ENCODE data around the gene NEK3. TPM values are rescaled to one million over a fixed set of nuclear protein-coding genes. Genes with fewer than 3 reads are reported as not detected.
A peak's percentile ranks its signal among the peaks of the same experiment; 100 is the strongest.

NEK3 gene
- polyA plus RNA-seq, 3 donors = 5.7 to 13.7 (median 6.1) TPM

DNA sequence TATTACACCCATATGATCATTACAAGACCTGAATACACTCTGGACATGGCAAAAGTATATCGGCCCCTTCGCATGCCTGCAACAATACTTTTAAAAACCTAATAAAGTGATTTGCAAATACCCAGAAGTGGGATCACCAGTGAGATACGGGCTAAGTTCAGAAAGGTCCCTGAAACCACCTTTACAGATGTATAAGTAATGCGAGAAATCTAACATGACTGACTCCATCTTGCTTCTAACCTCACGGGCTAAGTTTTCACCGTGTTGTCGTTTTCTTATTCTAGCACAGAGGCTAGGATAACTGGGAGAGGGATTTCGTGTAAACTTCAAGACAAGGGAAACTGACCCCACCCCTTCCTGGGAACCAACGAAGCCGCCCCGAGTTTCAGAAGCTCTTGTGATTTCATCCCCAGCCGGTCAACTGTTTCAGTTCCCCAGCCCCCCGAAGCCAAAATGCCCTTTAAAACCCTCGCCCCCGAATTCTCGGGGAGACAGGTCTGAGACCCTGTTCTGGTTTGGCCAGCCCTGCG is 703 bp downstream of the NEK3 start:
- Histone ChIP-seq H4K20me1 (ENCODE audit: insufficient read depth, low read length) (no peaks in the 10 kb centered on the region), H3K4me1 (ENCODE audit: control insufficient read depth in 1 of 2, insufficient read depth in 2 of 2, low read length in 2 of 2) (peaks cover 11 to 18% of the 10 kb centered on the region in 2 donors), H2AFZ (ENCODE audit: insufficient read depth, low read depth, low read length, poor library complexity, severe bottlenecking) (peak overlapping the region; percentile 95), H3K36me3 (replicated peaks in 1 of 2; ENCODE audit: control insufficient read depth in 1 of 2, insufficient read depth in 2 of 2, low read length in 2 of 2) (peaks cover 0 to 23% of the 10 kb centered on the region in 2 donors), H3K4me2 (replicated peaks; ENCODE audit: extremely low read depth, low read length, poor library complexity, severe bottlenecking) (peak overlapping the region; percentile 80), H3K79me2 (ENCODE audit: insufficient read depth, low read length) (no peaks in the 10 kb centered on the region), H3K4me3 (replicated peaks in 1 of 3; ENCODE audit: low read depth in 2 of 3, low read length in 3 of 3) (peak overlapping the region; percentile 74 to 88 (median 76)), H3K27ac (ENCODE audit: low read depth in 1 of 2, low read length in 2 of 2) (peak overlapping the region; percentile 36 to 77), H3K9ac (ENCODE audit: insufficient read depth, low read length, poor library complexity, severe bottlenecking) (peak overlapping the region; percentile 82), H3K9me3 (replicated peaks in 1 of 2; ENCODE audit: control insufficient read depth in 1 of 2, insufficient read depth in 1 of 2, low read length in 2 of 2) (no peaks in the 10 kb centered on the region), H3K27me3 (ENCODE audit: control insufficient read depth in 2 of 2, insufficient read depth in 2 of 2, low read length in 2 of 2) (peaks cover 0 to 4% of the 10 kb centered on the region in 2 donors)
- intact Hi-C loops (cut with micrococcal nuclease) = no loop called here
- TF ChIP-seq, protein P1, sequence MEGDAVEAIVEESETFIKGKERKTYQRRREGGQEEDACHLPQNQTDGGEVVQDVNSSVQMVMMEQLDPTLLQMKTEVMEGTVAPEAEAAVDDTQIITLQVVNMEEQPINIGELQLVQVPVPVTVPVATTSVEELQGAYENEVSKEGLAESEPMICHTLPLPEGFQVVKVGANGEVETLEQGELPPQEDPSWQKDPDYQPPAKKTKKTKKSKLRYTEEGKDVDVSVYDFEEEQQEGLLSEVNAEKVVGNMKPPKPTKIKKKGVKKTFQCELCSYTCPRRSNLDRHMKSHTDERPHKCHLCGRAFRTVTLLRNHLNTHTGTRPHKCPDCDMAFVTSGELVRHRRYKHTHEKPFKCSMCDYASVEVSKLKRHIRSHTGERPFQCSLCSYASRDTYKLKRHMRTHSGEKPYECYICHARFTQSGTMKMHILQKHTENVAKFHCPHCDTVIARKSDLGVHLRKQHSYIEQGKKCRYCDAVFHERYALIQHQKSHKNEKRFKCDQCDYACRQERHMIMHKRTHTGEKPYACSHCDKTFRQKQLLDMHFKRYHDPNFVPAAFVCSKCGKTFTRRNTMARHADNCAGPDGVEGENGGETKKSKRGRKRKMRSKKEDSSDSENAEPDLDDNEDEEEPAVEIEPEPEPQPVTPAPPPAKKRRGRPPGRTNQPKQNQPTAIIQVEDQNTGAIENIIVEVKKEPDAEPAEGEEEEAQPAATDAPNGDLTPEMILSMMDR (IDR thresholded peaks at IDR 0.05) = no peak
- peaks cover 12 to 22% of the 10 kb centered on the region in 2 donors for H3K36me3 Mint-ChIP-seq
- H3K4me1 Mint-ChIP-seq = peaks cover 39% of the 10 kb centered on the region
- peak in 1 of 3 donors; percentile 25 for DNase-seq
- peak overlapping the region; percentile 95 to 96 for H3K4me3 Mint-ChIP-seq
- WGBS (ENCODE audit: insufficient coverage) = 0% methylated on average over 10 of the region's 17 CpGs
- peaks cover 1 to 9% (median 9%) of the 10 kb centered on the region in 3 donors for H3K27me3 Mint-ChIP-seq (ENCODE audit: low read depth in 3 of 3)
- peak overlapping the region in 5 of 7 donors; percentile 6 to 82 (median 77) for H3K27ac Mint-ChIP-seq
- peaks cover 0 to 2% (median 0%) of the 10 kb centered on the region in 7 donors for H3K9me3 Mint-ChIP-seq

DNA sequence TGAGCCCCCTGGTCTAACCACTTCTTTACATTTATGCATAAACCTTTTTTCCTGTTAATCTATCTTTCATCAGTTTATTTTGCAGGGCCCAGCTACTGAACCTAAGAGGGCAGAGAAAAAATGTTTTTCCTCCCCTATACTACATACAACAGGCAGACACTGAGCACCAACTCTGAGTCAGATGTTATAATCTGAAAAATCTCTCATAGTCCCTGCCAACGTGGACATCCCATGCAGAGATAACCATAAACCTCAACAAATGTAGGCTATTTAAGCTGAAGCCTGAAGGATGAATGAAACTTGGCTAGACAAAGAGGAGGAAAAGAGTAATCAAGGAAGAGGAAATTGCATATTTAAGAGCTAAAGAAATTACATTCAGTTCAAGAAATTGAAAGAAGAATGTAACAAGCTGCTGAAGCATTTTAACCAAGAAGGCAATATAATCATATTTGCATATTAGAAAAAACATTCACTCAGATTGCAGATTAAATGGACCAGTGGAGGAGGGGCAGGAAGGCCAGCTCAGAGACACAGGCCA is 2.6 kb downstream of the NEK3 start:
- intact Hi-C loops (cut with micrococcal nuclease) = no loop called here
- Mint-ChIP-seq H3K27ac (no peak overlapping the region), H3K4me1 (peaks cover 35% of the 10 kb centered on the region), H3K4me3 (no peak overlapping the region), H3K9me3 (peaks cover 0 to 2% (median 0%) of the 10 kb centered on the region in 7 donors), H3K27me3 (ENCODE audit: low read depth in 3 of 3) (peaks cover 1 to 9% (median 7%) of the 10 kb centered on the region in 3 donors), H3K36me3 (peaks cover 16 to 30% of the 10 kb centered on the region in 2 donors)
- H4K20me1 ChIP-seq (ENCODE audit: insufficient read depth, low read length) = no peaks in the 10 kb centered on the region
- H3K36me3 ChIP-seq (replicated peaks in 1 of 2; ENCODE audit: control insufficient read depth in 1 of 2, insufficient read depth in 2 of 2, low read length in 2 of 2) = peaks cover 7 to 32% of the 10 kb centered on the region in 2 donors
- H3K4me3 ChIP-seq (replicated peaks in 1 of 3; ENCODE audit: low read depth in 2 of 3, low read length in 3 of 3) = no peak overlapping the region
- H3K4me1 ChIP-seq (ENCODE audit: control insufficient read depth in 1 of 2, insufficient read depth in 2 of 2, low read length in 2 of 2) = peaks cover 11 to 18% of the 10 kb centered on the region in 2 donors
- no peaks in the 10 kb centered on the region for H3K79me2 ChIP-seq (ENCODE audit: insufficient read depth, low read length)
- no peaks in the 10 kb centered on the region for H3K9me3 ChIP-seq (replicated peaks in 1 of 2; ENCODE audit: control insufficient read depth in 1 of 2, insufficient read depth in 1 of 2, low read length in 2 of 2)
- WGBS (ENCODE audit: insufficient coverage) = no CpG with 5 or more reads among the region's 1 CpG
- peaks cover 0 to 4% of the 10 kb centered on the region in 2 donors for H3K27me3 ChIP-seq (ENCODE audit: control insufficient read depth in 2 of 2, insufficient read depth in 2 of 2, low read length in 2 of 2)
- no peak for DNase-seq
- no peak overlapping the region for H3K4me2 ChIP-seq (replicated peaks; ENCODE audit: extremely low read depth, low read length, poor library complexity, severe bottlenecking)
- TF ChIP-seq, protein P1 (IDR thresholded peaks at IDR 0.05) = no peak
- H2AFZ ChIP-seq (ENCODE audit: insufficient read depth, low read depth, low read length, poor library complexity, severe bottlenecking) = no peak overlapping the region
- no peak overlapping the region for H3K27ac ChIP-seq (ENCODE audit: low read depth in 1 of 2, low read length in 2 of 2)
- no peak overlapping the region for H3K9ac ChIP-seq (ENCODE audit: insufficient read depth, low read length, poor library complexity, severe bottlenecking)

Data from CD14-positive monocyte (primary cell).